Loucy (cell line): ENCODE data around the gene PFKL.

Source experiments
- H2AFZ ChIP-seq: fragments of 200-600 bp; sonication (generic); 2 replicates; pipeline ENCODE4 v1.6.0; 2016; ENCODE audit warnings: antibody characterized with exemption, mild to moderate bottlenecking, low read length, moderate library complexity
- H3F3A ChIP-seq: fragments of 200-600 bp; 2 replicates; pipeline ENCODE4 v1.6.0; 2016; ENCODE audit warnings: antibody characterized with exemption, low read depth, mild to moderate bottlenecking
- H3K27me3 ChIP-seq: fragments of 200-600 bp; sonication (generic); 2 replicates; pipeline ENCODE4 v1.6.1; 2014; ENCODE audit warnings: low read length, mild to moderate bottlenecking; ENCODE audit not compliant: insufficient read depth, poor library complexity, severe bottlenecking
- H3K36me3 ChIP-seq: fragments of 200-600 bp; sonication (generic); 2 replicates; pipeline ENCODE4 v1.6.1; 2016; ENCODE audit warnings: low read length; ENCODE audit not compliant: insufficient read depth
- H3K4me1 ChIP-seq: fragments of 200-600 bp; sonication (generic); 2 replicates; pipeline ENCODE4 v1.5.1; 2014; ENCODE audit warnings: low read length, mild to moderate bottlenecking; ENCODE audit not compliant: insufficient read depth, poor library complexity, severe bottlenecking
- H3K4me2 ChIP-seq: fragments of 200-600 bp; sonication (generic); 2 replicates; pipeline ENCODE4 v1.6.0; 2014; ENCODE audit warnings: antibody characterized with exemption, low read length, low read depth, mild to moderate bottlenecking; ENCODE audit not compliant: poor library complexity, severe bottlenecking
- H3K4me3 ChIP-seq: fragments of 200-600 bp; sonication (generic); 2 replicates; pipeline ENCODE4 v1.5.1; 2014; ENCODE audit warnings: low read length, mild to moderate bottlenecking, mixed read lengths; ENCODE audit not compliant: poor library complexity, severe bottlenecking
- H3K79me2 ChIP-seq: fragments of 200-600 bp; sonication (generic); 2 replicates; pipeline ENCODE4 v1.6.1; 2014; ENCODE audit warnings: low read length; ENCODE audit not compliant: insufficient read depth
- H3K9ac ChIP-seq: fragments of 200-600 bp; sonication (generic); 2 replicates; pipeline ENCODE4 v1.6.0; 2014; ENCODE audit warnings: mild to moderate bottlenecking, low read depth, low read length, moderate library complexity; ENCODE audit not compliant: poor library complexity, severe bottlenecking
- H3K9me2 ChIP-seq: fragments of 200-600 bp; sonication (generic); replicated peaks from 2 replicates; pipeline ENCODE4 v1.6.1; 2016; ENCODE audit warnings: low read depth, low read length, mixed read lengths
- H3K9me3 ChIP-seq: fragments of 200-600 bp; sonication (generic); 2 replicates; pipeline ENCODE4 v1.6.1; 2014; ENCODE audit warnings: mild to moderate bottlenecking, antibody characterized with exemption, low read length, low read depth; ENCODE audit not compliant: insufficient read depth
- H4K20me1 ChIP-seq: fragments of 200-600 bp; sonication (generic); 2 replicates; pipeline ENCODE4 v1.6.0; 2014; ENCODE audit warnings: antibody characterized with exemption, low read length, mild to moderate bottlenecking; ENCODE audit not compliant: insufficient read depth, poor library complexity, severe bottlenecking
- CTCF ChIP-seq: fragments of 200-600 bp; sonication (generic); conservative IDR thresholded peaks from 2 replicates; pipeline ENCODE4 v1.5.1; 2014; ENCODE audit warnings: mild to moderate bottlenecking, antibody characterized with exemption, low read length
- EZH2phosphoT487 ChIP-seq: fragments of 200-600 bp; IDR thresholded peaks from 2 replicates; pipeline ENCODE4 v1.6.1; 2018; ENCODE audit warnings: antibody characterized with exemption, mild to moderate bottlenecking, moderate library complexity, borderline replicate concordance

PFKL gene

GRCh38 chr21:44304011-44304616 lies 4.3 kb downstream of the PFKL start:
- peaks cover 47% of the 10 kb centered on the region for H4K20me1 ChIP-seq
- no peaks in the 10 kb centered on the region for H3K9me2 ChIP-seq
- peaks cover 66% of the 10 kb centered on the region for H3K79me2 ChIP-seq
- no peak overlapping the region for H2AFZ ChIP-seq
- H3K9ac ChIP-seq = peak overlapping the region; percentile 41
- peak overlapping the region; percentile 5 for H3K4me3 ChIP-seq
- no peaks in the 10 kb centered on the region for H3F3A ChIP-seq
- no peaks in the 10 kb centered on the region for H3K9me3 ChIP-seq
- TF ChIP-seq EZH2phosphoT487 (no peak), CTCF (no peak)
- no peaks in the 10 kb centered on the region for H3K27me3 ChIP-seq
- peaks cover 48% of the 10 kb centered on the region for H3K4me1 ChIP-seq
- peaks cover 16% of the 10 kb centered on the region; the same call in 1 of the 2 replicates for H3K36me3 ChIP-seq
- H3K4me2 ChIP-seq = peak overlapping the region; percentile 94

GRCh38 chr21:44304877-44305293 lies 5.0 kb downstream of the PFKL start:
- Histone ChIP-seq H3K4me3 (peak overlapping the region; percentile 5), H2AFZ (no peak overlapping the region), H3K4me1 (peaks cover 43% of the 10 kb centered on the region), H3K27me3 (no peaks in the 10 kb centered on the region), H3K36me3 (peaks cover 18% of the 10 kb centered on the region; the same call in 1 of the 2 replicates), H3K9ac (peak overlapping the region; percentile 41), H3F3A (no peaks in the 10 kb centered on the region), H3K9me3 (no peaks in the 10 kb centered on the region), H3K4me2 (peak overlapping the region; percentile 94), H4K20me1 (peaks cover 47% of the 10 kb centered on the region), H3K9me2 (no peaks in the 10 kb centered on the region), H3K79me2 (peaks cover 66% of the 10 kb centered on the region)
- TF ChIP-seq CTCF (peak; percentile 78), EZH2phosphoT487 (no peak)

GRCh38 chr21:44305691-44306090 lies 5.8 kb downstream of the PFKL start:
- Histone ChIP-seq H3K4me2 (peak overlapping the region; percentile 94), H3K9me2 (no peaks in the 10 kb centered on the region), H3F3A (no peaks in the 10 kb centered on the region), H3K9me3 (no peaks in the 10 kb centered on the region), H3K4me1 (peaks cover 41% of the 10 kb centered on the region), H3K4me3 (no peak overlapping the region), H3K79me2 (peaks cover 60% of the 10 kb centered on the region), H3K9ac (peak overlapping the region; percentile 41), H4K20me1 (peaks cover 46% of the 10 kb centered on the region), H2AFZ (no peak overlapping the region), H3K36me3 (peaks cover 25% of the 10 kb centered on the region; the same call in 1 of the 2 replicates), H3K27me3 (no peaks in the 10 kb centered on the region)
- no peak for TF ChIP-seq CTCF
- TF ChIP-seq EZH2phosphoT487 = no peak
